ENCODE data around the gene EIF4EBP3.

DNA sequence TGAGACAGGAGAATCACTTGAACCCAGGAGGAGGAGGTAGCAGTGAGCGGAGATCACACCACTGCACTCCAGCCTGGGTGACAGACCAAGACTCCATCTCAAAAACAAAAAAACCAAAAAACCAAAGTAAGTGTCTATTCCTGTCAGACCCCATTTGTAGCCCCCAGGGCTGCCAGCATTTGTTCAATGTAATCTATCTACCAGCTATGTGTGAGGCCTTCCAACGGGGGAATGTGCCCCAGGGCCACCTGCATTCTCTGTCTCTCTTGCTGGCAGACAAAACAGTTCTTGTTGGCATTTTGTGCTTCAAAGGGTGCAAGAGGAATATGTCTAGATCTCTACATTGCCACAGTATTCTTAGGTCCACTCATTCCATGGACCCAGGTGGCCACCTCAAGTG lies 51.4 kb downstream of the EIF4EBP3 start:
- TF ChIP-seq, protein P1, sequence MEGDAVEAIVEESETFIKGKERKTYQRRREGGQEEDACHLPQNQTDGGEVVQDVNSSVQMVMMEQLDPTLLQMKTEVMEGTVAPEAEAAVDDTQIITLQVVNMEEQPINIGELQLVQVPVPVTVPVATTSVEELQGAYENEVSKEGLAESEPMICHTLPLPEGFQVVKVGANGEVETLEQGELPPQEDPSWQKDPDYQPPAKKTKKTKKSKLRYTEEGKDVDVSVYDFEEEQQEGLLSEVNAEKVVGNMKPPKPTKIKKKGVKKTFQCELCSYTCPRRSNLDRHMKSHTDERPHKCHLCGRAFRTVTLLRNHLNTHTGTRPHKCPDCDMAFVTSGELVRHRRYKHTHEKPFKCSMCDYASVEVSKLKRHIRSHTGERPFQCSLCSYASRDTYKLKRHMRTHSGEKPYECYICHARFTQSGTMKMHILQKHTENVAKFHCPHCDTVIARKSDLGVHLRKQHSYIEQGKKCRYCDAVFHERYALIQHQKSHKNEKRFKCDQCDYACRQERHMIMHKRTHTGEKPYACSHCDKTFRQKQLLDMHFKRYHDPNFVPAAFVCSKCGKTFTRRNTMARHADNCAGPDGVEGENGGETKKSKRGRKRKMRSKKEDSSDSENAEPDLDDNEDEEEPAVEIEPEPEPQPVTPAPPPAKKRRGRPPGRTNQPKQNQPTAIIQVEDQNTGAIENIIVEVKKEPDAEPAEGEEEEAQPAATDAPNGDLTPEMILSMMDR (conservative IDR thresholded peaks at IDR 0.05; ENCODE audit: low read length): no peak
- TF ChIP-seq EZH2phosphoT487 (IDR thresholded peaks at IDR 0.05; ENCODE audit: borderline replicate concordance, low read depth, low read length): no peak
